K562 (cell line): Measurements from ENCODE around the gene NUBP2. TPM values are rescaled to one million over a fixed set of nuclear protein-coding genes. Genes with fewer than 3 reads are reported as not detected.

Experiments
- DIDO1 ChIP-seq: fragments of 450-650 bp; IDR thresholded peaks from 2 replicates; pipeline ENCODE4 v1.6.1; 2016; ENCODE audit warnings: low read depth, missing biosample characterization, missing genetic modification characterization
- DPF2 ChIP-seq: fragments of 450-650 bp; IDR thresholded peaks from 2 replicates; pipeline ENCODE4 v1.6.1; 2016
- HDAC1 ChIP-seq, 2 experiments: fragments of 450-650 bp; IDR thresholded peaks; 2 replicates each; pipeline ENCODE4 v1.6.1; 2016 to 2017; ENCODE audit warnings: inconsistent platforms in 1 of 2, mild to moderate bottlenecking in 1 of 2, moderate library complexity in 1 of 2
- NFE2L1 ChIP-seq: fragments of 450-650 bp; IDR thresholded peaks from 2 replicates; pipeline ENCODE4 v1.6.1; 2016; ENCODE audit warnings: missing genetic modification characterization, low read depth, mild to moderate bottlenecking, missing compliant biosample characterization, moderate library complexity, borderline replicate concordance
- NFIC ChIP-seq: fragments of 450-650 bp; IDR thresholded peaks from 2 replicates; pipeline ENCODE4 v1.6.1; 2017; ENCODE audit warnings: mild to moderate bottlenecking, inconsistent platforms
- NR2F6 ChIP-seq: fragments of 450-650 bp; formaldehyde crosslinking; IDR thresholded peaks from 2 replicates; pipeline ENCODE4 v1.4.0; 2020; ENCODE audit warnings: mild to moderate bottlenecking
- OTX1 ChIP-seq: fragments of 450-650 bp; formaldehyde crosslinking; IDR thresholded peaks from 2 replicates; pipeline ENCODE4 v1.4.0; 2022; ENCODE audit warnings: mild to moderate bottlenecking
- RBM39 ChIP-seq: fragments of 200-400 bp; formaldehyde crosslinking; optimal IDR thresholded peaks from 2 replicates; pipeline ENCODE3; 2018; ENCODE audit warnings: low read depth, low read length
- ZNF12 ChIP-seq: sonication (generic); formaldehyde crosslinking; IDR thresholded peaks from 2 replicates; pipeline ENCODE4 v1.4.0; 2020; ENCODE audit warnings: mild to moderate bottlenecking, missing genetic modification reagents
- ZNF165 ChIP-seq: fragments of 250-450 bp; sonication (Bioruptor Pico); IDR thresholded peaks from 2 replicates; pipeline ENCODE4 v1.4.0; 2020; ENCODE audit warnings: borderline replicate concordance
- ZNF561 ChIP-seq: fragments of 450-650 bp; formaldehyde crosslinking; conservative IDR thresholded peaks from 2 replicates; pipeline ENCODE4 v1.4.0; 2020; ENCODE audit warnings: mild to moderate bottlenecking, moderate library complexity
- polyA plus RNA-seq, 8 experiments: library from polyadenylated mRNA; depleted of rRNA in 4 of 8; stranded (reverse) in 5 of 8; unstranded in 3 of 8; fragments of >200 nt; fragmentation: Nextera tagmentation in 2 of 8; fragmentation: Illumina TruSeq in 1 of 8; extraction: Ambion mirVana in 2 of 8; extraction: Trizol in 1 of 8; gene quantifications; 2 replicates each; pipeline versions ENCODE4 v1.2.1 to v1.2.3, GENCODE V29; 2011 to 2014; ENCODE audit warnings: inconsistent platforms in 1 of 8, missing spikeins in 1 of 8
- total RNA-seq, 7 experiments: library from RNA; depleted of rRNA in 6 of 7; stranded (reverse); fragments of >200 nt in 6 of 7; fragmentation: Illumina TruSeq in 2 of 7; extraction: Trizol in 2 of 7; gene quantifications; 2 replicates each; pipeline versions ENCODE4 v1.2.1 to v1.2.3, GENCODE V29; 2011 to 2021; ENCODE audit warnings: low replicate concordance in 1 of 7
- TF ChIP-seq, protein P1 (sequence below): fragments of 450-650 bp; IDR thresholded peaks from 2 replicates; pipeline ENCODE4 v1.6.1; 2016; ENCODE audit warnings: borderline replicate concordance
- TF ChIP-seq, protein P2 (sequence below): fragments of 200-400 bp; formaldehyde crosslinking; IDR thresholded peaks from 2 replicates; pipeline ENCODE4 v1.6.1; 2017; ENCODE audit warnings: mild to moderate bottlenecking, low read depth, low read length, moderate library complexity
- TF ChIP-seq, protein P3 (sequence below): fragments of 450-650 bp; IDR thresholded peaks from 2 replicates; pipeline ENCODE4 v1.6.1; 2016; ENCODE audit warnings: low read depth

NUBP2 gene
- total and polyA plus RNA-seq, 9 of the 15 experiments (the other 6 are each of a cell fraction or from before 2014, with no cell fraction given) = 1.8 to 115 (median 24.0) TPM

DNA sequence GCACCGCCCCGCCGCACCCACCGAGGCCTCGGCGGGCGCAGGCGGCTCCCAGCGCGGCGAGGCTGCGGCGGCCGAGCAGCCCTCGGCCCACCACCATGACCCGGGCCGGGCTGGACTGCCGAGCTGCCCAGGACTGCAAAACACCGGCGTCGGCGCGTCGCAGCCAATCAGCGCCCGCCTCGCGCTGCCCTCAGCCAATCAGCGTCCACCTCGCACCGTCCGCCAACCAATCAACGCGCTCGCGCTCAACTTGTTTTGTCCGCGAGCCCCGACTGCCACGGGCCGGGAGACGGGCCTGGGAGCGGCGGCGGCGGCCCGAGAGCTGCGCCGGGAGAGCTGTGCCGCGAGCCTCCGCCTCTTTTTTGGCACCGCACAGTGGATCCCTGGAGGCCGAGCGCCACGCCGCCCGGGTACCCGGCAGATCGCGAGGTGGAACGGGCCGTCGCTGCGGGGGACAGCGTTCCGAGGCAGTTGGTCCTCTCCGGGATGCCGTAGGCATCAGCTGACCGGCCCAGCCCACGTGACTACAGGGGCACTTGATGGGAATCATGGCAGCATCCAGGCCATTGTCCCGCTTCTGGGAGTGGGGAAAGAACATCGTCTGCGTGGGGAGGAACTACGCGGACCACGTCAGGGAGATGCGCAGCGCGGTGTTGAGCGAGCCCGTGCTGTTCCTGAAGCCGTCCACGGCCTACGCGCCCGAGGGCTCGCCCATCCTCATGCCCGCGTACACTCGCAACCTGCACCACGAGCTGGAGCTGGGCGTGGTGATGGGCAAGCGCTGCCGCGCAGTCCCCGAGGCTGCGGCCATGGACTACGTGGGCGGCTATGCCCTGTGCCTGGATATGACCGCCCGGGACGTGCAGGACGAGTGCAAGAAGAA lies 44.2 kb downstream of the NUBP2 start, which contains the start of the genes FAHD1 and HAGH (continued):
- TF ChIP-seq NFE2L1 (tag) (no peak), NR2F6 (CRISPR knock-in tag) (no peak), ZNF12 (CRISPR knock-in tag) (peak; percentile 39; the same call in 1 of the 2 replicates), ZNF165 (CRISPR knock-in tag) (no peak; the same call in 1 of the 2 replicates), OTX1 (CRISPR knock-in tag) (no peak), HDAC1 (IDR thresholded peaks at IDR 0.05) (peak; percentile 38 to 99; a peak in 3 of 4 replicates), DPF2 (no peak), RBM39 (no peak), ZNF561 (CRISPR knock-in tag) (no peak), DIDO1 (tag) (peak; percentile 89), NFIC (peak; percentile 87)
- TF ChIP-seq, protein P1, sequence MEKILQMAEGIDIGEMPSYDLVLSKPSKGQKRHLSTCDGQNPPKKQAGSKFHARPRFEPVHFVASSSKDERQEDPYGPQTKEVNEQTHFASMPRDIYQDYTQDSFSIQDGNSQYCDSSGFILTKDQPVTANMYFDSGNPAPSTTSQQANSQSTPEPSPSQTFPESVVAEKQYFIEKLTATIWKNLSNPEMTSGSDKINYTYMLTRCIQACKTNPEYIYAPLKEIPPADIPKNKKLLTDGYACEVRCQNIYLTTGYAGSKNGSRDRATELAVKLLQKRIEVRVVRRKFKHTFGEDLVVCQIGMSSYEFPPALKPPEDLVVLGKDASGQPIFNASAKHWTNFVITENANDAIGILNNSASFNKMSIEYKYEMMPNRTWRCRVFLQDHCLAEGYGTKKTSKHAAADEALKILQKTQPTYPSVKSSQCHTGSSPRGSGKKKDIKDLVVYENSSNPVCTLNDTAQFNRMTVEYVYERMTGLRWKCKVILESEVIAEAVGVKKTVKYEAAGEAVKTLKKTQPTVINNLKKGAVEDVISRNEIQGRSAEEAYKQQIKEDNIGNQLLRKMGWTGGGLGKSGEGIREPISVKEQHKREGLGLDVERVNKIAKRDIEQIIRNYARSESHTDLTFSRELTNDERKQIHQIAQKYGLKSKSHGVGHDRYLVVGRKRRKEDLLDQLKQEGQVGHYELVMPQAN = peak; percentile 98
- TF ChIP-seq, protein P2, sequence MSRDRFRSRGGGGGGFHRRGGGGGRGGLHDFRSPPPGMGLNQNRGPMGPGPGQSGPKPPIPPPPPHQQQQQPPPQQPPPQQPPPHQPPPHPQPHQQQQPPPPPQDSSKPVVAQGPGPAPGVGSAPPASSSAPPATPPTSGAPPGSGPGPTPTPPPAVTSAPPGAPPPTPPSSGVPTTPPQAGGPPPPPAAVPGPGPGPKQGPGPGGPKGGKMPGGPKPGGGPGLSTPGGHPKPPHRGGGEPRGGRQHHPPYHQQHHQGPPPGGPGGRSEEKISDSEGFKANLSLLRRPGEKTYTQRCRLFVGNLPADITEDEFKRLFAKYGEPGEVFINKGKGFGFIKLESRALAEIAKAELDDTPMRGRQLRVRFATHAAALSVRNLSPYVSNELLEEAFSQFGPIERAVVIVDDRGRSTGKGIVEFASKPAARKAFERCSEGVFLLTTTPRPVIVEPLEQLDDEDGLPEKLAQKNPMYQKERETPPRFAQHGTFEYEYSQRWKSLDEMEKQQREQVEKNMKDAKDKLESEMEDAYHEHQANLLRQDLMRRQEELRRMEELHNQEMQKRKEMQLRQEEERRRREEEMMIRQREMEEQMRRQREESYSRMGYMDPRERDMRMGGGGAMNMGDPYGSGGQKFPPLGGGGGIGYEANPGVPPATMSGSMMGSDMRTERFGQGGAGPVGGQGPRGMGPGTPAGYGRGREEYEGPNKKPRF = no peak
- TF ChIP-seq, protein P3, sequence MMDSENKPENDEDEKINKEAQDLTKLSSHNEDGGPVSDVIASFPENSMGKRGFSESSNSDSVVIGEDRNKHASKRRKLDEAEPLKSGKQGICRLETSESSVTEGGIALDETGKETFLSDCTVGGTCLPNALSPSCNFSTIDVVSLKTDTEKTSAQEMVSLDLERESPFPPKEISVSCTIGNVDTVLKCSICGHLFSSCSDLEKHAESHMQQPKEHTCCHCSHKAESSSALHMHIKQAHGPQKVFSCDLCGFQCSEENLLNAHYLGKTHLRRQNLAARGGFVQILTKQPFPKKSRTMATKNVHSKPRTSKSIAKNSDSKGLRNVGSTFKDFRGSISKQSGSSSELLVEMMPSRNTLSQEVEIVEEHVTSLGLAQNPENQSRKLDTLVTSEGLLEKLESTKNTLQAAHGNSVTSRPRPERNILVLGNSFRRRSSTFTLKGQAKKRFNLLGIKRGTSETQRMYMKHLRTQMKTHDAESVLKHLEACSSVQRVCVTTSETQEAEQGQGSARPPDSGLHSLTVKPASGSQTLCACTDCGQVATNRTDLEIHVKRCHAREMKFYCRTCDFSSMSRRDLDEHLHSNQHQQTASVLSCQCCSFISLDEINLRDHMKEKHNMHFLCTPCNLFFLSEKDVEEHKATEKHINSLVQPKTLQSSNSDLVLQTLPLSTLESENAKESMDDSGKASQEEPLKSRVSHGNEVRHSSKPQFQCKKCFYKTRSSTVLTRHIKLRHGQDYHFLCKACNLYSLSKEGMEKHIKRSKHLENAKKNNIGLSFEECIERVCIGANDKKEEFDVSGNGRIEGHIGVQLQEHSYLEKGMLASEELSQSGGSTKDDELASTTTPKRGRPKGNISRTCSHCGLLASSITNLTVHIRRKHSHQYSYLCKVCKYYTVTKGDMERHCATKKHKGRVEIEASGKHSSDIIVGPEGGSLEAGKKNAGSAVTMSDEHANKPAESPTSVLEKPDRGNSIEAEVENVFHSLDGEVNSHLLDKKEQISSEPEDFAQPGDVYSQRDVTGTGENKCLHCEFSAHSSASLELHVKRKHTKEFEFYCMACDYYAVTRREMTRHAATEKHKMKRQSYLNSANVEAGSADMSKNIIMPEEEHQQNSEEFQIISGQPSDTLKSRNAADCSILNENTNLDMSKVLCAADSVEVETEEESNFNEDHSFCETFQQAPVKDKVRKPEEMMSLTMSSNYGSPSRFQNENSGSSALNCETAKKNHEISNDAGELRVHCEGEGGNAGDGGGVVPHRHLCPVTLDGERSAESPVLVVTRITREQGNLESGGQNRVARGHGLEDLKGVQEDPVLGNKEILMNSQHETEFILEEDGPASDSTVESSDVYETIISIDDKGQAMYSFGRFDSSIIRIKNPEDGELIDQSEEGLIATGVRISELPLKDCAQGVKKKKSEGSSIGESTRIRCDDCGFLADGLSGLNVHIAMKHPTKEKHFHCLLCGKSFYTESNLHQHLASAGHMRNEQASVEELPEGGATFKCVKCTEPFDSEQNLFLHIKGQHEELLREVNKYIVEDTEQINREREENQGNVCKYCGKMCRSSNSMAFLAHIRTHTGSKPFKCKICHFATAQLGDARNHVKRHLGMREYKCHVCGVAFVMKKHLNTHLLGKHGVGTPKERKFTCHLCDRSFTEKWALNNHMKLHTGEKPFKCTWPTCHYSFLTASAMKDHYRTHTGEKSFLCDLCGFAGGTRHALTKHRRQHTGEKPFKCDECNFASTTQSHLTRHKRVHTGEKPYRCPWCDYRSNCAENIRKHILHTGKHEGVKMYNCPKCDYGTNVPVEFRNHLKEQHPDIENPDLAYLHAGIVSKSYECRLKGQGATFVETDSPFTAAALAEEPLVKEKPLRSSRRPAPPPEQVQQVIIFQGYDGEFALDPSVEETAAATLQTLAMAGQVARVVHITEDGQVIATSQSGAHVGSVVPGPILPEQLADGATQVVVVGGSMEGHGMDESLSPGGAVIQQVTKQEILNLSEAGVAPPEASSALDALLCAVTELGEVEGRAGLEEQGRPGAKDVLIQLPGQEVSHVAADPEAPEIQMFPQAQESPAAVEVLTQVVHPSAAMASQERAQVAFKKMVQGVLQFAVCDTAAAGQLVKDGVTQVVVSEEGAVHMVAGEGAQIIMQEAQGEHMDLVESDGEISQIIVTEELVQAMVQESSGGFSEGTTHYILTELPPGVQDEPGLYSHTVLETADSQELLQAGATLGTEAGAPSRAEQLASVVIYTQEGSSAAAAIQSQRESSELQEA = peak; percentile 99
